Activated T-cell treated with anti-CD3 and anti-CD28 coated beads, Interleukin-2, amount 50 U/mL, for 48 hours (primary cell): ENCODE data around the gene EEF2.
A peak's percentile ranks its signal among the peaks of the same experiment; 100 is the strongest.
"Not testable (repeated sequence)": the region's sequence is repeated elsewhere in the genome, so short reads cannot be mapped to it uniquely, and the experiment has no call there.

Experiments
- DNase-seq, 2 experiments: peaks; one replicate each; pipeline ENCODE4 v3.0.0-alpha.2; 2020

Gene EEF2

DNA sequence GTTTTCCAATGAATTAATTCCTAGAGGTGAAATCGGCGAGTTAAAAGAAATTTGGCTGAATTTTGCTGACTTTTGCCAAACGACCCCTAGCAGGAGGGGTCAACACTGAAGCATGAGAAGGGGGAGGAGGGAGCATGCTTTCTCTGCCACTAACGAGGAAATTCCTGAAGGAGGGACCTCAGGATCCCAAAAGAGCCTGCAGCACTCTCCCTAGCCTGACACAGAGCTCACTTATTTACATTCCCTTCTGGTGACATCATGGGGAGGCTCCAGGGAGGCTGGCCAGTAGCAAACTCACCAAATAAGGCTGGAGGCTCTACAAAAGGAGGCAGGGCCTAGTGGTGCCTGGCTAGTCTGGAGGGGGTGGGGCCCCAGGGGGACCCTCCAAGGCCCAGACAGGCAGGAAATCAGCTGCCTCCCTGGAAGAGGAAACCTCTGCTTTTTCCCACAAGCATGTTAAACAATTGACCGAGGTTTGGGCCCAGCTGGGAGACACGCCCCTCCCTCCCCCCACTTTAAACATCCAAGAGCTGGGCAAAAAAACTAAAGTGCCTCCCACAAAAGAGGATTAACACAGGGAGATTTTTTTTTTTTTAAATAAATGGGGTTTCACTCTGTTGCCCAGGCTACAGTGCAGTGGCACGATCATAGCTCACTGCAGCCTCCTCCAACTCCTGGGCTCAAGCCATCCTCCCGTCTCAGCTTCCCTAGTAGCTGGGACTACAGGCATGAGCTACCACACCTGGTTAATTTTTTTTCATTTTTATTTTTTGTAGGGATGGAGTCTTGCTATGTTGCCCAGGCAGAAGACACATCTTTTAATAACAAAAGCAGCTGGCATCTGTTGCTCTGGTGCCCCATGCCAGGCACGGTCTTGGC, 16.5 kb downstream of the EEF2 start:
- no peak for DNase-seq

DNA sequence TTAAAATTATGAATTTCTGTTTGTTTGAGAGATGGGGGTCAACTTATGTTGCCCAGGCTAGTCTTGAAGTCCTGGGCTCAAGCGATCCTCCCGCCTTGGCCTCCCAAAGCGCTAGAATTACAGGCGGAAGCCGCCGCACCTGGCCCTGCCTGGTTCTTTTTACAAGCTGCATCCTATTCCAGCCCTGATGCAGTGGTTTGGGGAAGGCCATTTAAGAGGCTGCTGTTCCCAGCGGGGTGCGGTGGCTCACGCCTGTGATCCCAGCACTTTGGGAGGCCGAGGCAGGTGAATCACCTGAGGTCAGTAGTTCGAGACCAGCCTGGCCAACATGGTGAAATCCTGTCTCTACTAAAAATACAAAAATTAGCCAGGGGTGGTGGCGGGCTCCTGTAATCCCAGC, 17.3 kb downstream of the EEF2 start:
- not testable (repeated sequence) for DNase-seq

DNA sequence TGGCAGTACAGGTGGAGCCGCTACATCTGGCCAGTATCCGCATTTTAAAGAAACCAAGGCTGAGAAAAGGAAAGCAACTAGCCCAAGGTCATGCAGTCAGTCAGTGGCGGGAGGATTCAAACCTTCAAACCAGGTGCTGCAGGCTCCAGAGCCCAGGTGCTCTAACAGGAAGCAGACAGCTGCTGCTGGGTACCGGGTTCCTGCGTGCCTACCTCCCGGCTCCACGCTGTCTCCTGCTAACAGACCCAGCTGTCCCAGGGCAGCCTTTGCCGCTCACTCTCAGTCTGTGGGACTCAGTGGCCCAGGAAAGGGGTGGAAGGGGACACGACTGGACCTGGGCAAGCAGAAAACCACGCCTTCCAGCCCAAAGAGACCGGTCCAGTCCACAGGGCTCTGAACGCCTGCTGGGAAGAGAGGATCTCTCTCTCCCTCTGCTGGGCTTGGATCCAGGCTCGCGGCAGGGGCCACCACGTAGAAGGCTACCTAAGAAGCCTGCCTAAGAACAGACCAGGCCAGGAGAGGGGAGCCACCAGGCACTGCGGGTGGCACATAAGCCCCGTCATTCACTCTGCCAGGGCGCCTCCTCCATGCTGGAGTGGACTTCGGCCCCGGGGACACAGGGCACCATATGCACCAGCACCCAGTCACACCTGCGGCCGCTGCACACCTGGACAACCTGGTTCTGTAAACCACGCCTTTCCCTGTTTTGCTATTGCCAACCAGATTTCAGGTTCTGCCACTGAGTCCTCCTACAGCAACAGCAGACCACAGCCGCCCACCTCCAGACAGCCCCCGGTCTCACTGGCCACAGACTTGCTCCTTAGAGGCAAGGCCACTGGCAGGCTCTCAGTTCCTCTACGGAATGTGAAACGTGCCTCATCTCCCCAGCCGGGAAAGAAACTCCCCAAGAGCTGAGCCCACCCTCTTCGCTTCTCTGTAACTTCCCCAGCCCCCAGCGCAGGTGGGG, 18.9 kb downstream of the EEF2 start:
- no peak for DNase-seq

DNA sequence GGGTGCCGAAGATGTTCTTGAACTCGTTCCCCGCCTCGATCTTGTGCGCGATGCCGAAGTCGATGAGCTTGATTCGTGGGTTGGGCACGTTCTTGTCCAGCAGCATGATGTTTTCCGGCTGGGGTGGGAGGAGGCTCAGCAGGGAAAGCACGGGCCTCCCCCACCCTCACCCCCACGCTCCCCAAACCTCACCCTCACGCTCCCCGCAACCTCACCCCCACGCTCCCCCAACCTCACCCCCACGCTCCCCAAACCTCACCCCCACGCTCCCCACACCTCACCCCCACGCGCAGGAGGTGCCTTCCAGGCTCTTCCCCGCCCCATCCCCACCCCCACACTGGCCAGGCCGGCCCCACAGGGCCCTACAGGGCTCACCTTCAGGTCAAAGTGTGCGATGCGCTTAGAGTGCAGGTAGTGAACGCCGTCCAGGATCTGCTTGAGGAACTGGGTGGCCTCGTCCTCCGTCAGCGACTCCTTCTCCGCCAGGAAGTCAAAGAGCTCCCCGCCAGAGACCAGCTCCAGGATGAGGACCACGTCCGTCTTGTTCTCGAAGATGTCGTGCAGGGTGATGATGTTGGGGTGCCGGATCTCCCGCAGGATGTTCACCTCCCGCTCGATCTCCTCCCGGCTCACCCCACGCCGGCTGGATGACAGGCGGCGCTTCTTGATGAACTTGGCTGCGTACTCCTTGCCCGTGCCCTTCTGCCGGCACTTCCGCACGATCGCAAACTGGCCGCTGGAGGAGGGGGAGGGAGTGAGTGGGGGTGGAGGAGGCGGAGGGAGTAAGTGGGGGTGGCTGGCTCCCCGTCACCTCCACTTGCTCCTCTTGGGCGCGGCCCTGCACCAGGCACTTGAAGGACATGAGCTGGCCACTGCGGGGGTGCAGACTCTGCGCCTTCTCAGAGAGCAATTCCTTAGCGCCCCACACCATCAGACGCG, 20.7 kb downstream of the EEF2 start:
- no peak for DNase-seq

DNA sequence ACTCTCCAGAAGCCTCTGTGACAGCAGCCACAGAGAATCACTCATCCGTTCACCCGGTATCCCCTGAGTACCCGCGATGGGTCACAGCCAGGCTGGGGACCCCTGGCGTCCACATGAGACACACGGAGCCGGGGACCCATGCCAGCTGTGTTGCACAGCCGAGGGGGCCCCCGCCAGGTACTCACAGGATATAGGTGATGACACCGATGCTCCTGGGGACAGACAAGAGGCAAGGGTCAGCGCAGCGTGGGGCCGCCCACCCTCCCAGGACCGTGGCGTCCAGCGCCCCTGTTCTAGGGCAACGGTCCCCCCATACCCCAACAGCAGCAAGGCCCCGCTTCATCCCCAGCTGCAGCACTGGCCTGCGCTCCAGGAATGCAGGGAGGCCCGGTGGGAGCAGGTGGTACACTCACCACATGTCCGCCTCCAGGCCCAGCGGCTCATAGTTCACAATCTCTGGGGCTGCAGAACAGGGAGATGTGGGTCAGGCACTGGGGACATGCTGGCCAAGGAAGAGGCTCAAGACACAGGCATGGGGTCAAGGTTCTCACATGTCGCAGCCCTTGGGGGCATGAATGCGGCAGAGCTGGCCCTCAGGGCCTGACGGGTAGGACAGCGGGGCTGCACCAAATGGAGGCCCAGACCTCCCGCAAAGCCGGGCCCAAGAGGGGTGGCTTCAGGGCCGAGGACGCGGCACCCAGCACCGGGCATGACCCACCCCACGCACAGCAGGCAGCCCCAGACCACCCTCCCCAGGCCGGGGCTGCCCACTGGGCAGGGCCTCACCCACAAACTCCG, 21.6 kb downstream of the EEF2 start:
- DNase-seq, result no peak

DNA sequence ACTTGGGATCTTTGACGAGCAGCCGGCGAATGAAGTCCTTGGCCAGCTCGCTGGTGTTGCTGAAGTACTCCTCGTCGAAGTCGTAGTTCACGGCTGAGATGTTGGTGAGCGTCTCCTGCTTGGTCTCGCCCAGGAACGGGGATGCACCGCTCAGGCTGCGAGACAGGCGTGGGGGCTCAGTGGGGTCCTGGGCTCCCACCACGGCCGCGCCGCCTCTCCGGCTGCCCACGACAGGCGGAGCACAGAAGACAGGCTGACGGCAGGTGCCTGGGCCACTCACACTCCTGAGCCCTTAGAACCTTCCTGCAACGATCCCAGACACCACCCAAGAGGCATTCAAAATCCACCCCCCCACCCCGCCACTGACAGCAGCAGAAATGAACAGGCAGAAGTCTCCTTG, 24.3 kb downstream of the EEF2 start:
- no peak for DNase-seq

DNA sequence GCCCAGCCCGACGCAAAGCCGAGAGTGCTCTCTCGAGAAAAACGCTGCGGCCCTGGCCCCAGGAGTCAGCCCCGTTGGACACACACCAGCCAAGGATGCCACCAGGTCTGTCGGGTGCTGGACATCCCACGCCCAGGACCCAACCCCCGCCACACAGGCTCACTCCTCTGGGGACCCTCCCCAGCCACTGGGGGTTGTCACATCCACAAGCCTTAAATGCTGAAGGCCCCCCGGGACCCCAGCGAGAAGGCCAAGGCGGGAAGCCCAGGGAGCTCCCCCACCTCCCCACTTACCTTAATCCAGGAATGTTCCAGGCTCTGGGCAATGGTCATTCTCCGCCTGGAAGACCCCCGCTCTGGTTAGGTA, 25.5 kb downstream of the EEF2 start:
- DNase-seq, result no peak

DNA sequence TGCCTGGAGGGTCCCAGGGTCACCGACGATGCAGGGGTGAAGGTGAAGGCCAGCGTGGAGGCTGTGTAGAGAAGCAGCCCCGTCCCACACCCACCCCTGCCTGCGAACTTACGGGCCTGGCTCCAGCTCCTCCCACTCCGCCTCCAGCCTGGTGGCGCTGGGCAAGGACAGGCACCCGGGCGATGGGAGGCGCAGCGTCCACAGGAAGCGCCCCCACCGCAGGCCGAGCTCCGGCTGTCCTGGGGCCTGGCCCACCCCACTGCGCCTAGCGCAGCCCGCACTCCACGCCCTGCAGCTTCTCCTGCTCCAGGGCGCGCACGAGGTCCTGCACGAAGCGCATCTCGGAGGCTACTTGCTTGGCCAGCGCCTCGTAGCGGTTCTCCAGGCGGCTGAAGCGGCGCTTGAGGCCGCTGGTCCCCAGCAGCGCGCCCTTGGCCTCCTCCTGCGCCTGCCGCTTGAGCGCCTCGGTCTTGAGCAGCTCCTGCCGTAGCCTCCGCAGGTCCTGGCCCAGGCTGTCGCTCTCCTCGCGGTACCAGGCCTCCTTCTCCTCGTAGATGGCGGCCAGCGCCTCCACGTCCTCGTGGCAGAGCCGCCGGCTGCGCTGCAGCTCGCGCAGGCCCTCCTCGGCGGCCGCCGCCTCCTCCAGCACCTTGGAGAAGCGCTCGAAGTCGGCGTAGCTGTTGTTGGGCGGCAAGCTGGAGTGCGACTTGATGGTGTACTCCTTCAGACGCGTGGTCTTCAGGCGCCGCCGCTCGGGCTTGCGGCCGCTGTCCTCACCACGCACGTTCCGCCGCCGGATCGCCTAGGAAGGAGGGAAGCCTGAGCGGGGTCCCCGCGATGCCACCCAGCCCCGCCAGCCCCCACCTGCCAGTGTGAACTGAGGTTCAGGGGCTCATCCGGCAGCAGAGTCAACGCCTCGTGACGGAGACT, 26.2 kb downstream of the EEF2 start:
- DNase-seq, result no peak

DNA sequence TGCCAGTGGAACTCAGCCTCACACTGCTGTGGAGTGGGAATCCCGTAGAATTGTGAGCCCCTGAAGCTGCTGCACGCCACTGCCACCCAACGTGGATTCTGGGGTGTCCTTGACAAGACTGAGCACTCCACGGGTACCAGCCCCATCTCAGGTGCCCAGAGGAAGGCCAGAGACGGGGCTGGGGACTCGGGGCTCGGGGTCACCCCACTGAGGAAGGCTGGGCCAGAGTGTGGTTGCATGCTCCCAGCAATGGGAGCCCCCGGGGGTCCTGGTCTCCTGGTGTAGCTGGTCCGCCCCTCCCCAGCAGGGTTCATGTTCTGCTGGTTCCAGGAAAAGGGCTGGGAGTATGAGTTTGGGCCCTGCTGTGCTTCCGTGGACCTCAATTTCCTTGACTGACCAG, 29.6 kb downstream of the EEF2 start:
- DNase-seq, result no peak

DNA sequence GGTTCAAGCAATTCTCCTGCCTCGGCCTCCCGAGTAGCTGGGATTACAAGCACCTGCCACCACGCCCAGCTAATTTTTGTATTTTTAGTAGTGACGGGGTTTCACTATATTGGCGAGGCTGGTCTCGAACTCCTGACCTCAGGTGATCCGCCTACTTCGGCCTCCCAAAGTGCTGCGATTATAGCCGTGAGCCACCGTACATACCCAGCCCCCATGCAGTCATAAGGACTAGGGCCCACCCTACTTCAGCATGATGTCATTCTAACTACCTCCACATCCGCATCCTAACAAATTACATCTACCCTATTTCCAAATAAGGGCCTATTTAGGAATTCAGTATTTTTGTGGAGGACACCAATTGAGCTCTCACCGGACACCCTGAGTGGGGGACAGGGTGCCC, 30.0 kb downstream of the EEF2 start:
- not testable (repeated sequence) for DNase-seq

DNA sequence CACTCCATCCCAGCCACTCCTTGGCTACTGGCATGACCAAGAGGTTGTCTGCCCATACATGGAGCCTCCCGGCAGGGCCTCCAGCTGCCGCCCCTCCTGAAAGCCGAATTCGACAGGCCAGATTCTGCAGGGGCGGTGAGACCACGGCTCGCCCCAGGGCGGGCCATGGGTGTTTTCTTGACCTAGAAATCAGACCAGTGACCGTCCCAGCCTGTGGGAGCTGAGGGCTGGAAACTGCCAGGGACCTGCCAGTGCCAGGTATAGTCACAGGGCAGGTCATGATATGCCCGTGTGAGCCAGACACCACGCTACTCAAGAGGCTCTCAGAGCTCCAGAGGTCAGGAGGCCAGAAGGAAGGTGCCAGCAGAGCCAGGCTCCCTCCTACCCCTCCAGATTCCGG, 31.2 kb downstream of the EEF2 start:
- DNase-seq, result no peak

DNA sequence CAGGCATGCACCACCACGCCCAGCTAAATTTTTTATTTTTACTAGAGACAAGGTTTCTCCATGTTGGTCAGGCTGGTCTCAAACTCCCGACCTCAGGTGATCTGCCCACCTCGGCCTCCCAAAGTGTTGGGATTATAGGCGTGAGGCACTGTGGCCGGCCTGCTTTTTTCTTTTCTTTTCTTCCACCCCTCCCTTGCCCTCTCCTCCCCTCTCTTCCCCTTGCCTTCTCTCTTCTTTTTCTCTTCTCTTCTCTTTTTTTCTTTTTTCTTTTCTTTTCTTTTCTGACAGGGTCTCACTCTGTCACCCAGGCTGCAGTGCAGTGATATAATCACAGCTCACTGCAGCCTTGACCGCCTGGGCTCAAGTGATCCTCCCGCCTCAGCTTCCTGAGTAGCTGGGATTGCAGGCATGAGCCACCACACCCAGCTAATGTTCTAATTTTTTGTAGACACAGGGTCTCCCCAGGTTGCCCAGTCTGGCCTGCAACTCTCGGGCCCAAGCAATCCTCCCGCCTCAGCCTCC, 32.4 kb downstream of the EEF2 start:
- DNase-seq, result not testable (repeated sequence)

DNA sequence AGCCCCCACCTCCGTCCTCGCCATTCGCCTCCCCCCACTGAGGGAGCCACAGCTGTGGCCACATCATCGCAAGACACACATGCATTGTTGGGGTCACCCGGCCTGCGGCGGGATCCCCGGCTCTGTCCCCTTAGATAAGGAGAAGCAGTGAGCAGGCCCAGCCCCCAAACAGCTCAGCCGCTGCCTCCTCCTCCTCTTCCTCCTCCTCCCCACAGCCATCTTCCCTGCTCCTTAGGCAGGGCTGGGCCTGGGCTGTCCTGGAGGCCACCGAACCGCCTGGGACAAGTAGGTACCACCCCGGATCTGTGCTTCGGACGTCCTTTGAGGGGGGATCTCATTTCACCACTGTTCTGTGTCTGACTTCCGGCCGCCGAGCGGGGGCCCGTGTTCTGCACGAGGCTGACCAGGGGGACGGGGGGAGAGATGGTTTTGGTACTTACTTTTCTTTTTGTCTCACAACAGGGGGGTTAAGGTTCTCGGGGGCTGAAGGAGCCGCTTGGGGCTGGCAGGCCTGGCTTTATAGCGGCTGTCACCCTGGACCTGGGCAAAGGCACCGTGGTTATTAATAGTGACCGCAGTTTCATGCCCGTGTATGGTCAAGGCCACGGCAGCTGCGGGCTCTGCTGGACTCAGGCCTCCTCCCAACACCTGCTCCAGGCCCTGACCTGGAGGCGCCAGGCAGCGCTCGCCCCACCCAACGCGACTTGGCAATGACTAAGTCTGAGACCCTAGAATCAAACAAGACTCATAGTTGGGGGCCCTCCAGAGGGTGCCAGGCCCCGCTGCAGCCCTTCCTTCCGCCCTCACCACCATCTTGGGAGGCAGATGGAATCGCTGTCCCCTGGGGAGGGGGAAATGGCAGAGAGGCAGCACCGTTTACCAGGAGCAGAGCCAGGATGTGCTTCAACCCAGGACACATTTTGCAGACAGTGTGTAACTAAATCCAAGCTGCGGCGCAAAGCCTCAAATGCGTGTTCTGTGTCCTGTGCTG, 34.1 kb downstream of the EEF2 start:
- DNase-seq, result peak; percentile 56 to 60

DNA sequence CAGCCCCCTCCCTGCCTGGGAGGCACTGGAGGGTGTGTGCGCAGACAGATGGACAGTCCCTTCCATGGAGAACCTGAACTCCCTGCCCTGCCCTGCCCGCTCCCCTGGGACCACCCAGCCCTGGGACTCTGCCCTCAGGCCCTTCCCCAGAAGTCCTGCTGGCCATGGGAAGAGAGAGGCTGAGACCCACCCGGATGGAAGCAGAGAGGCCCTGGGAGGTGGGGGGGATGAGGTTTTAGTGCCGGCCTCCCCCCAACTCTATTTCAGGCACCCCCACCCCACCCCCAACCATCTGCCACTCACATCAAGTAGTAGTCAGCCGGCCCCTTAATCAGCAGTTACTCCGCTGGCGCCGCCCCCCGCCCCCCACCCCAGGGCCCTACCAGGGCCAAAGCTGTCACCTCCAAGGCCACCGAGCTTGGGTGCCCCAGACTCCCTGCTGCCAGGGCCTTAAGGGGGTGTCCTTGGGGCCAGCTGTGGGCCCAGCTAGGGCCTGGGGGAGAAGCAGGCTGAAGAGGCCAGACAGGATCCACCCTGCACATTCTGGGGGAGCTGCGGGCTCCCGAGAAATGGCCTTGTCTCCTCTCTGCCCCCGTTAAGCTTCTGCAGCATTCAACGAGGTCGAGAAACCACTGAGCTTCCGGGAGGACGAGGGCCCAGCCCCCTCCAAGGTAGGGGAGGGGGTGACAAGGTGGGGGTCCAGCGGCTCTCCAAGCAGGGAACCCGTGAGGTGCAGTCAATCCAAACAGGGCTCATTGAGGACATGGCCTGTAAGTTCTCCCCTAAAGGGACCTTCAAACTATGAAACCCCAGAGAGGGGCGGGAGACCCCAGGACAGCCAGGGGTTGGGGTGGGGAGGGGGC, 35.0 kb downstream of the EEF2 start:
- peak in 1 of 2 experiments; percentile 24 for DNase-seq

DNA sequence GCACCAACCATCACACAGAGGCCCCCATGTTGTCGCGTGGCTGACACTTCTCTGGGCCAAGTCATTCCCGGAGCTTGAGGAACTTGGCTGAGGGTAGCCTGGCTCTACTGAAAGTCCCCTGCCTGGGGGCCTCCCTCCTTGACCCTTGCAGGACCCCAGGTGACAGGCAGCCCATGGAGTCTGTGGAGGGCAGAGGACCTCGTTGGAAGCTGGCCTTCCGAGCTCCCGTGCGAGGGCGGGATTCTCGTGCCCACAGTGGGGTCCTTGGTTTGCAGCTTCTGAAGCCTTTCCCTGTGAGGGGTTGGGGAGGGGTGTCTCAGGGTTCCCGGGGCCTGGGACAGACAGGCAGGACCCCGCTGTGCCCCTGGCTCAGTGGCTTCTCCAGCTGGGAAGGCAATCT, 36.0 kb downstream of the EEF2 start:
- DNase-seq, result no peak

DNA sequence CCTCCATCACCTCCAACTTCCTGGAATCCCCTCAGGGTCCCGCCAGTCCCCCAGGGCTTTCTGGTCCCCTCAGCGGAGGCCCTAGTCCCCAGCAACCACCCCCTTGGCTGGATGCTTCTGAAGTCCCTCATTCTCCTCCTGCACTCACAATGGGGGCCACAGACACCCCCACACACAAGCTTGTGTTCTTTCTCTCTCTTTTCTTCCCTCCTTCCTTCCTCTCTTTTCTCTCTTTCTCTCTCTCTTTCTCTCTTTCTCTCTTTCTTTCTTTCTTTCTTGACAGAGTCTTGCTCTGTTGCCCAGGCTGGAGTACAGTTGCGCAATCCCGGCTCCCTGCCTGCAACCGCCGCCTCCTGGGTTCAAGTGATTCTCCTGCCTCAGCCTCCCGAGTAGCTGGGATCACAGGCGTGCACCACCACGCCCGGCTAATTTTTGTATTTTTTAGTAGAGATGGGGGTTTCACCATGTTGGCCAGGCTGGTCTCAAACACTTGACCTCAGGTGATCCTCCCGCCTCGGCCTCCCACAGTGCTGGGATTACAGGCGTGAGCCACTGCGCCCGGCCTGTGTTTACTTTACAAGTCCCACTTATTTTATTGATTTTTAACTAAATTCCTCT, 37.8 kb downstream of the EEF2 start:
- DNase-seq, result not testable (repeated sequence)

DNA sequence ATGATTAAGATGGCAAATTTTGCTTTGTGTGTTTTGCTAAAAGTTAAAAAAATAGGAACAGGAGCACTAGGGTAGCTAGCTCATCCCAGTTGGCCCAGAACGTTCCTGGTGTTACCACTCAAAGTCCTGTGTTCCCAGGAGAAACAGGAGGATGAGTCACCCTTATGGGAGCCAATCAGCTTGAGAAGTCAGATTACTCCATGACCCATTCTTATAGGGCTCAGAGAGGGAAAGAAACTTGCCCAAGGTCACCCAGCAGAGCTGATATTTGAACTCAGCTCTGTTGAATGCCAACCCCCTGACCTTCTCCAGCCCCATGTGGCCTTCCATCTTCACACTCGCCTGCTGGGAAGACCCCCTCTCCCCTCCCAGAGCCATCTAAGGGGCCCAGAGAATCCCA, 39.4 kb downstream of the EEF2 start:
- DNase-seq, result no peak
